ENCODE measurements around the gene MYPN.

MYPN gene

DNA sequence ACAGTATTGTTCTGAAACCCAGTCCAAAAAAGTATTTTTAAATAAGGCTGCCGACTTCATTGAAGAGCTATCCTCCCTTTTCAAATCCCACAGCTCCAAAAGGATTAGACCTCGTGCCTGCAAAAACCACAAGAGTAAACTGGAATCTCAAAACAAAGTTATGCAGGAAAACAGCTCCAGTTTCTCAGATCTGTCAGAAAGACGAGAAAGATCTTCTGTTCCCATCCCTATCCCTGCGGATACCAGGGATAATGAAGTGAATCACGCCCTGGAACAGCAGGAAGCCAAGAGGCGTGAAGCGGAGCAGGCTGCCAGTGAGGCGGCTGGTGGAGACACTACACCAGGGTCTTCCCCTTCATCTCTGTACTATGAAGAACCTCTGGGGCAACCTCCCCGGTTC, 12.6 kb downstream of the MYPN start:
- no peaks in the 10 kb centered on the region for H3K27me3 ChIP-seq
- TF ChIP-seq, protein P1, sequence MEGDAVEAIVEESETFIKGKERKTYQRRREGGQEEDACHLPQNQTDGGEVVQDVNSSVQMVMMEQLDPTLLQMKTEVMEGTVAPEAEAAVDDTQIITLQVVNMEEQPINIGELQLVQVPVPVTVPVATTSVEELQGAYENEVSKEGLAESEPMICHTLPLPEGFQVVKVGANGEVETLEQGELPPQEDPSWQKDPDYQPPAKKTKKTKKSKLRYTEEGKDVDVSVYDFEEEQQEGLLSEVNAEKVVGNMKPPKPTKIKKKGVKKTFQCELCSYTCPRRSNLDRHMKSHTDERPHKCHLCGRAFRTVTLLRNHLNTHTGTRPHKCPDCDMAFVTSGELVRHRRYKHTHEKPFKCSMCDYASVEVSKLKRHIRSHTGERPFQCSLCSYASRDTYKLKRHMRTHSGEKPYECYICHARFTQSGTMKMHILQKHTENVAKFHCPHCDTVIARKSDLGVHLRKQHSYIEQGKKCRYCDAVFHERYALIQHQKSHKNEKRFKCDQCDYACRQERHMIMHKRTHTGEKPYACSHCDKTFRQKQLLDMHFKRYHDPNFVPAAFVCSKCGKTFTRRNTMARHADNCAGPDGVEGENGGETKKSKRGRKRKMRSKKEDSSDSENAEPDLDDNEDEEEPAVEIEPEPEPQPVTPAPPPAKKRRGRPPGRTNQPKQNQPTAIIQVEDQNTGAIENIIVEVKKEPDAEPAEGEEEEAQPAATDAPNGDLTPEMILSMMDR (IDR thresholded peaks at IDR 0.05) = no peak
- H3K4me3 ChIP-seq = no peak overlapping the region
- no peaks in the 10 kb centered on the region for H3K9me3 ChIP-seq
- DNase-seq = peak in 1 of 2 donors; percentile 29
- intact Hi-C loops (cut with DNase I; ENCODE audit: low total_unique reads) = no loop called here
- H3K36me3 ChIP-seq = no peaks in the 10 kb centered on the region
- no peak overlapping the region for H3K27ac ChIP-seq
- H3K4me1 ChIP-seq = no peaks in the 10 kb centered on the region

DNA sequence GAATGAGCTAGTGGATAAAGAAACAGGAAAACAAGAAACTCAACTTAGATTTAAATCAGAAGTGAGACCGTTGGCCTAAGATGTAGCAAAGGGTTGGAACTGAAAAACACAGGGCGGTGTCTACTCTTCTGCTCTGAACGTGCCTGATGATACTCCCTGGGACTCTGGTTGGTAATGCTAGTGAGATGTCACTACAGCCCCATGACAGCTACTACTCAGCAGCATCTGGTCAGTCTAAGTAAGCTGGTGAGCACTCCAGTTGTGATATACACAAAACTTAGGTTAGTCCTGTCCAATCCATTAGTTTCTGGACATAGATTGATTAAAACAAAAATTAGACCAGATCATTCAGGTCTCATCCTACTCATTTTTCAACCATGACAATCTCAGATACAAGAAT, 15.4 kb downstream of the MYPN start:
- intact Hi-C loops (cut with DNase I; ENCODE audit: low total_unique reads) = no loop called here
- Histone ChIP-seq H3K4me3 (no peak overlapping the region), H3K27me3 (no peaks in the 10 kb centered on the region), H3K4me1 (no peaks in the 10 kb centered on the region), H3K36me3 (no peaks in the 10 kb centered on the region), H3K27ac (no peak overlapping the region), H3K9me3 (no peaks in the 10 kb centered on the region)
- TF ChIP-seq, protein P1 (IDR thresholded peaks at IDR 0.05) = no peak
- no peak for DNase-seq

DNA sequence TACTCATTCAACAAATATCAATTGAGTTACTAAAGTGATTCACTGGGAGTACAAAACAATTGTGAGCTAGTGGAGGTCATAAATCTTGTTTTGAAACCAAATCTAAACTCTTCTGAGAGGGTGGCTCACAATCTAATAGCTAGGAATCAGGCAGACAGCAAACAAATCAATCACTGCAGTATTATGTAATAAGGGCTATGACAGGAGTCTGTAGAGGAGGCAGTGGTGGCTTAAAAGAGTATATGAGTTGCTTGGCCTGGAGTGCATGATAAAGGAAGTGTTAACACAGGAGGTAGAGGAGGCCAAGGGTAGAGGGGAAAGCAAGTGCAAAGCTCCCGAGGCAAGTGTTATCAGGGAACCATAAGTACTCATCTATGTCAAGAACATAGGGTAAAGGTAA, 16.5 kb downstream of the MYPN start:
- TF ChIP-seq, protein P1 (IDR thresholded peaks at IDR 0.05) = no peak
- H3K9me3 ChIP-seq = no peaks in the 10 kb centered on the region
- DNase-seq = no peak
- no peaks in the 10 kb centered on the region for H3K4me1 ChIP-seq
- no peaks in the 10 kb centered on the region for H3K36me3 ChIP-seq
- H3K4me3 ChIP-seq = no peak overlapping the region
- intact Hi-C loops (cut with DNase I; ENCODE audit: low total_unique reads) = no loop called here
- H3K27ac ChIP-seq = no peak overlapping the region
- H3K27me3 ChIP-seq = no peaks in the 10 kb centered on the region

- H3K27me3 ChIP-seq = no peaks in the 10 kb centered on the region
- TF ChIP-seq, protein P1 (IDR thresholded peaks at IDR 0.05) = no peak
- no peaks in the 10 kb centered on the region for H3K4me1 ChIP-seq
- H3K36me3 ChIP-seq = no peaks in the 10 kb centered on the region
- intact Hi-C loops (cut with DNase I; ENCODE audit: low total_unique reads) = no loop called here
- H3K4me3 ChIP-seq = no peak overlapping the region
- H3K9me3 ChIP-seq = no peaks in the 10 kb centered on the region
- no peak overlapping the region for H3K27ac ChIP-seq
- DNase-seq = no peak
These were observed 18.7 kb downstream of the MYPN start for GRCh38 chr10:68128015-68128414.

GRCh38 chr10:68132391-68132790, 23.1 kb downstream of the MYPN start:
- peaks cover 0 to 20% (median 8%) of the 10 kb centered on the region in 4 donors for H3K4me1 ChIP-seq
- no peak overlapping the region for H3K4me3 ChIP-seq
- DNase-seq = no peak
- intact Hi-C loops (cut with DNase I; ENCODE audit: low total_unique reads) = no loop called here
- TF ChIP-seq, protein P1 (IDR thresholded peaks at IDR 0.05) = no peak
- no peak overlapping the region for H3K27ac ChIP-seq
- H3K9me3 ChIP-seq = no peaks in the 10 kb centered on the region
- H3K27me3 ChIP-seq = no peaks in the 10 kb centered on the region
- no peaks in the 10 kb centered on the region for H3K36me3 ChIP-seq

DNA sequence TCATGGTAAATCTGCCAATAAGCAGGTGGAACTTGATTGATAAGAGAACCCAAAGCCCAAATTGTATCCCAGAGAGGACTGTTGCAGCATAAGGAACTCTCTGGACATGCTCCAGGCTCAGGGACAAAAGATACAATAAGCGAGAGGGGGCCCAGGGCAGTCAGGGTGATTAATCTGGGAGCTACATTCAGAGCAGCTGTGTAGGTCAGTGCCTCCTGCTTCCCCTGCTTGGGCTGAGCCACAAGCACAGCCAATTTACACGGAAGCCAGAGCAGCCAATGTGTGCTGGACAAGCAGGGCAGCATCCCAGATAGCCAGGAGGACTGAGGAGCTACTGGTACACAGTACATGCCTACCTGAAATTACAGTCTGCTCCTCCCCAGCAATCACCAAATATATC, 24.2 kb downstream of the MYPN start:
- Histone ChIP-seq H3K27ac (no peak overlapping the region), H3K4me1 (peaks cover 0 to 20% (median 8%) of the 10 kb centered on the region in 4 donors), H3K36me3 (no peaks in the 10 kb centered on the region), H3K4me3 (no peak overlapping the region), H3K9me3 (no peaks in the 10 kb centered on the region), H3K27me3 (no peaks in the 10 kb centered on the region)
- intact Hi-C loops (cut with DNase I; ENCODE audit: low total_unique reads) = no loop called here
- TF ChIP-seq, protein P1 (IDR thresholded peaks at IDR 0.05) = no peak
- no peak for DNase-seq
